Esophagus muscularis mucosa (tissue), 4 donors: Measurements from ENCODE around the gene RAB11FIP2. TPM values are rescaled to one million over a fixed set of nuclear protein-coding genes. Genes with fewer than 3 reads are reported as not detected.

Experiments
- DNase-seq: peaks from one replicate; pipeline ENCODE4 v3.0.0-alpha.2; 2017; ENCODE audit errors: extremely low spot score
- H3K27ac ChIP-seq, 4 donors: fragments of 200-600 bp; sonication (generic); replicated peaks in 1 of 4; 1 replicate in 3 of 4; 2 replicates in 1 of 4; pipeline ENCODE4 v1.5.1; 2016 to 2019; ENCODE audit warnings: mild to moderate bottlenecking in 1 of 4
- H3K27me3 ChIP-seq, 4 donors: fragments of 200-600 bp; sonication (generic); one replicate each; pipeline versions ENCODE4 v1.5.1 to v1.6.0; 2016 to 2019
- H3K36me3 ChIP-seq, 4 donors: fragments of 200-600 bp; sonication (generic); one replicate each; pipeline ENCODE4 v1.5.1; 2016 to 2019
- H3K4me1 ChIP-seq, 4 donors: fragments of 200-600 bp; sonication (generic); one replicate each; pipeline ENCODE4 v1.5.1; 2016 to 2019
- H3K4me3 ChIP-seq, 4 donors: fragments of 200-600 bp; sonication (generic); 1 replicate in 2 of 4; 2 replicates in 2 of 4; pipeline ENCODE4 v1.5.1; 2016 to 2019; ENCODE audit warnings: mild to moderate bottlenecking in 4 of 4, moderate library complexity in 1 of 4
- H3K9me3 ChIP-seq, 4 donors: fragments of 200-600 bp; sonication (generic); 1 replicate in 3 of 4; 2 replicates in 1 of 4; pipeline ENCODE4 v1.5.1; 2016 to 2019
- EP300 ChIP-seq: sonication (generic); formaldehyde crosslinking; IDR thresholded peaks from one replicate; pipeline ENCODE4 v1.6.1; 2017; ENCODE audit warnings: antibody characterized with exemption
- POLR2A ChIP-seq: fragments of 450-650 bp; IDR thresholded peaks from one replicate; pipeline ENCODE4 v1.6.1; 2017; ENCODE audit warnings: antibody characterized with exemption, moderate library complexity, mild to moderate bottlenecking, low read depth
- POLR2AphosphoS5 ChIP-seq, 2 donors: sonication (generic); formaldehyde crosslinking; IDR thresholded peaks; one replicate each; pipeline ENCODE4 v1.6.1; 2017; ENCODE audit warnings: antibody characterized with exemption in 2 of 2
- WGBS: methylation state at CpG from one replicate; pipeline ENCODE4 v1.1.5; 2018; 5-methylcytosine and 5-hydroxymethylcytosine counted together
- intact Hi-C: fragments of 100-400 bp; cut with DNase I; formaldehyde crosslinking; loops from one replicate; pipeline ENCODE4 v1.15.1; 2023
- total RNA-seq, 4 donors: library from RNA; depleted of rRNA; stranded (reverse); fragments of >200 nt; gene quantifications; one replicate each; pipeline versions ENCODE4 v1.1.0 to v1.2.1, GENCODE V29; 2016
- TF ChIP-seq, protein P1 (sequence below), 3 experiments: fragments of 200-600 bp in 2 of 3; fragments of 450-650 bp in 1 of 3; sonication (generic) in 2 of 3; IDR thresholded peaks; one replicate each; pipeline ENCODE4 v1.5.1; 2017 to 2019; ENCODE audit warnings: antibody characterized with exemption in 3 of 3, mild to moderate bottlenecking in 2 of 3, moderate library complexity in 1 of 3

The RAB11FIP2 gene, protein sequence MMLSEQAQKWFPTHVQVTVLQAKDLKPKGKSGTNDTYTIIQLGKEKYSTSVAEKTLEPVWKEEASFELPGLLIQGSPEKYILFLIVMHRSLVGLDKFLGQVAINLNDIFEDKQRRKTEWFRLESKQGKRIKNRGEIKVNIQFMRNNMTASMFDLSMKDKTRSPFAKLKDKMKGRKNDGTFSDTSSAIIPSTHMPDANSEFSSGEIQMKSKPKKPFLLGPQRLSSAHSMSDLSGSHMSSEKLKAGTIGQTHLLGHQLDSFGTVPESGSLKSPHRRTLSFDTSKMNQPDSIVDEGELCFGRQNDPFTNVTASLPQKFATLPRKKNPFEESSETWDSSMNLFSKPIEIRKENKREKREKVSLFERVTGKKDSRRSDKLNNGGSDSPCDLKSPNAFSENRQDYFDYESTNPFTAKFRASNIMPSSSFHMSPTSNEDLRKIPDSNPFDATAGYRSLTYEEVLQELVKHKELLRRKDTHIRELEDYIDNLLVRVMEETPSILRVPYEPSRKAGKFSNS
- total RNA-seq: 10 to 100 TPM; 34.8 to 46.5 (median 38.8) TPM

DNA sequence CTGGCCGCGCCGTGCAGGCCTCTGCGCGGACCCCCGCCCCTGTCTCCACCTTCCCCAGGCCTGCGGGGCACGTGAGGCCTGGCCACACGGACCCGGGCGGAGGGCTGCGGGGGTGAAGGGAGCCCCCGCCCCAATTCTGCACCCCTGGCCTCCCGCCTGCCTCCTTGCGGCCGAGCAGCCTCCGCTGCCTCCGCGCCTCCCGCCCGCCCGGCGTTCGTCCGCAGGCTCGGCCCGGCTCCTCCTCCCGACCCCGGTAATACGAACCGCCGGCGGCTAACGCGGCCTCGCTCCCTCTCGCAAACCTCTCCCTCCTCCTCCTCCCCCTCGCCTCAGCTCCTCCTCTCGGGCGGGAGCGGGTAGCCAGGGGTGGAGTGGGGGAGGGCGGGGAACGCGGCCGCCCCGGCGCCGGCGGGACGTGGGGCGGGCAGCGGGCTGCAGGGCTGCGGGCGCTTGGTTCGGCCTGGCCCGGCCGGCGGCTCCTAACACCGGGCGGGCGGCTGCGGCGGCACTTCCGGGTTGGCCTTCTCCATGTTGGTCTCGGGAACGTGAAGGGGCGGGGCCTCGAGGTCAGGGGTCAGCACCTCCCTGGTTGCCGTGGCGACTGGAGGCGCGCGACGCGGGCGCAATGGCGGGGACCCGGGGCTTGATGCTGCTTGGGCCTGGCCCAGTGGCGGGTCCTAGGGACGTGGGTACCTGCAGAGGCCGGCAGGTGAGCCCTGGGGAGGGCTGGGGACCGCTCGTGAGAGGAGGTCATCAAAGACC lies at the start of gene RAB11FIP2:
TSS of gene RAB11FIP2 (minus strand) at position 547 of the 762 bp plus-strand sequence. CDS start 778 bp downstream, outside the sequence.
- WGBS: 0% methylated on average over 20 of the region's 83 CpGs
- no peaks in the 10 kb centered on the region for H3K36me3 ChIP-seq
- no peaks in the 10 kb centered on the region for H3K27me3 ChIP-seq
- no peaks in the 10 kb centered on the region for H3K9me3 ChIP-seq
- peak within 1 kb of the TSS; percentile 79 to 97 (median 86) for H3K4me3 ChIP-seq
- TF ChIP-seq, protein P1, sequence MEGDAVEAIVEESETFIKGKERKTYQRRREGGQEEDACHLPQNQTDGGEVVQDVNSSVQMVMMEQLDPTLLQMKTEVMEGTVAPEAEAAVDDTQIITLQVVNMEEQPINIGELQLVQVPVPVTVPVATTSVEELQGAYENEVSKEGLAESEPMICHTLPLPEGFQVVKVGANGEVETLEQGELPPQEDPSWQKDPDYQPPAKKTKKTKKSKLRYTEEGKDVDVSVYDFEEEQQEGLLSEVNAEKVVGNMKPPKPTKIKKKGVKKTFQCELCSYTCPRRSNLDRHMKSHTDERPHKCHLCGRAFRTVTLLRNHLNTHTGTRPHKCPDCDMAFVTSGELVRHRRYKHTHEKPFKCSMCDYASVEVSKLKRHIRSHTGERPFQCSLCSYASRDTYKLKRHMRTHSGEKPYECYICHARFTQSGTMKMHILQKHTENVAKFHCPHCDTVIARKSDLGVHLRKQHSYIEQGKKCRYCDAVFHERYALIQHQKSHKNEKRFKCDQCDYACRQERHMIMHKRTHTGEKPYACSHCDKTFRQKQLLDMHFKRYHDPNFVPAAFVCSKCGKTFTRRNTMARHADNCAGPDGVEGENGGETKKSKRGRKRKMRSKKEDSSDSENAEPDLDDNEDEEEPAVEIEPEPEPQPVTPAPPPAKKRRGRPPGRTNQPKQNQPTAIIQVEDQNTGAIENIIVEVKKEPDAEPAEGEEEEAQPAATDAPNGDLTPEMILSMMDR (IDR thresholded peaks at IDR 0.05): peak in 1 of 3 experiments; percentile 23
- TF ChIP-seq EP300 (no peak), POLR2AphosphoS5 (IDR thresholded peaks at IDR 0.05) (peak; percentile 67 to 77)
- peaks cover 22 to 52% (median 49%) of the 10 kb centered on the region in 4 donors for H3K4me1 ChIP-seq
- peak; percentile 99 for DNase-seq
- intact Hi-C loops: no loop called here
- H3K27ac ChIP-seq: peak within 1 kb of the TSS; percentile 93 to 97 (median 95)

DNA sequence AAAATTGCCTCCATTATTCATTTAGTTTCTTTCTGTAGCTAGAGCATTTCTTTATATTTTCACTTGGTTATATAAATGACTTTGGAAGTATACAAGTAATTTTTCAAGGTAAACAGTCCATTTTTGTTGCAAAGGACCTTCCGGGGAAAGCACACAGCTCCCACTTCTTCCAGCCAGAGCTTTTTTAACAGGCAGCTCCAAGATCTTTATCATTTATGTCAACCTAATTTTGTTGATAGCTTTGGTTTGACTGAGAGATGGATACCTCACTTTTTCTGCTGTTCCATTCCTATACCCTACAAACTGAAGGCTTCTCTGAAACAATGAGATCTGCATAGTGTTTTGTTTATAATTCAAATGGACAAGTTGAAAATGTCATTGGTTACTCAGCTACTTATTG lies 49.3 kb upstream of the RAB11FIP2 start:
- Histone ChIP-seq H3K27me3 (no peaks in the 10 kb centered on the region), H3K4me3 (no peak overlapping the region), H3K27ac (no peak overlapping the region), H3K4me1 (no peaks in the 10 kb centered on the region), H3K36me3 (no peaks in the 10 kb centered on the region), H3K9me3 (no peaks in the 10 kb centered on the region)
- DNase-seq: no peak
- intact Hi-C loops: no loop called here
- no peak for TF ChIP-seq POLR2A
- TF ChIP-seq, protein P1 (IDR thresholded peaks at IDR 0.05): no peak
- TF ChIP-seq POLR2AphosphoS5 (IDR thresholded peaks at IDR 0.05): no peak
- no peak for TF ChIP-seq EP300
- WGBS: 70% methylated on average over 1 of the region's 1 CpG

DNA sequence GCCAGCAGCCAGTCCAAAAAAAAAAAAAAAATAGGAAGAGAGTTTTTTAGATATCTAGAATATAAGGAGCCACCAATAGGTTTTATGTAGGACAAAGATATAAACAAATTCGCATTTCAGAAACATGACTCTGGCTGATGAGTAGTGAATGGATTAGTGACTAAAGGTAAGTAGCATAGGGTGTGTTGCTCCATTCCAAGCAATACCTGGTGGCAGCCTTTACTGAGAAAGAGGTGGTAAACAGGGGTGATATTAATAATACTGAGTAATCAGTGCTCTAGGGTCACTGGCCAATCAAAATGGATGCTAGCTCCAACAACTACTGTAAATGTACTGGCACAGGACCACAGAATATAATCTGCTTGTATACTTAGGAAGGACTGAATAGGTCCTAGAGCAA lies 45.5 kb upstream of the RAB11FIP2 start:
- 90% methylated on average over 1 of the region's 1 CpG for WGBS
- intact Hi-C loops: no loop called here
- Histone ChIP-seq H3K4me1 (no peaks in the 10 kb centered on the region), H3K9me3 (no peaks in the 10 kb centered on the region), H3K27me3 (no peaks in the 10 kb centered on the region), H3K4me3 (no peak overlapping the region), H3K27ac (no peak overlapping the region), H3K36me3 (no peaks in the 10 kb centered on the region)
- DNase-seq: no peak
- TF ChIP-seq EP300: no peak
- no peak for TF ChIP-seq POLR2AphosphoS5 (IDR thresholded peaks at IDR 0.05)
- TF ChIP-seq, protein P1 (IDR thresholded peaks at IDR 0.05): no peak
- TF ChIP-seq POLR2A: no peak

DNA sequence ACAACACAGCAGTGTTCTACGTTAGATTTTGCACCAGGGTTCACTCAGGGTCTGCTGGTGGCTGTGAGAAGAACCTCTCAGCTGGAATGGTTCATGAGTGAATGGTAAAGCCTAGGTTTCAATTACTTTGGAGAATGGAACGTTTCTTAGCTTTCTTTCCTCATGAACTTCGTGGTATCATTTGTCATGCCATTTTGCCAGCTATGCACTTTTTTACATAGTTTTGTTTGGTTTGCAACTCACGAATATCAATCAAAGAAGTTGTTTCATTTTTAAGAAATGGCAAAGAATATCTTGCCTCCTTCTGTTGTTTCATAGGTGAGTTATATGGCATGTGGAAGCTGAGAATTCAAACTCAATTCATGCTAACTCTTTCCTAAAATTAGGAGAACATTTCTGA lies 34.1 kb upstream of the RAB11FIP2 start:
- no peak for DNase-seq
- Histone ChIP-seq H3K9me3 (no peaks in the 10 kb centered on the region), H3K36me3 (no peaks in the 10 kb centered on the region), H3K27ac (no peak overlapping the region), H3K4me1 (no peaks in the 10 kb centered on the region), H3K4me3 (no peak overlapping the region), H3K27me3 (no peaks in the 10 kb centered on the region)
- 85% methylated on average over 4 of the region's 4 CpGs for WGBS
- TF ChIP-seq EP300: no peak
- TF ChIP-seq POLR2A: no peak
- TF ChIP-seq POLR2AphosphoS5 (IDR thresholded peaks at IDR 0.05): no peak
- TF ChIP-seq, protein P1 (IDR thresholded peaks at IDR 0.05): no peak
- intact Hi-C loops: no loop called here
